ENCODE data around the gene PAPOLG.

Gene PAPOLG

GRCh38 chr2:60719331-60719730 is 36.7 kb upstream of the PAPOLG start:
- TF ChIP-seq CTCF (IDR thresholded peaks at IDR 0.05; ENCODE audit: low read depth, low read length): no peak

DNA sequence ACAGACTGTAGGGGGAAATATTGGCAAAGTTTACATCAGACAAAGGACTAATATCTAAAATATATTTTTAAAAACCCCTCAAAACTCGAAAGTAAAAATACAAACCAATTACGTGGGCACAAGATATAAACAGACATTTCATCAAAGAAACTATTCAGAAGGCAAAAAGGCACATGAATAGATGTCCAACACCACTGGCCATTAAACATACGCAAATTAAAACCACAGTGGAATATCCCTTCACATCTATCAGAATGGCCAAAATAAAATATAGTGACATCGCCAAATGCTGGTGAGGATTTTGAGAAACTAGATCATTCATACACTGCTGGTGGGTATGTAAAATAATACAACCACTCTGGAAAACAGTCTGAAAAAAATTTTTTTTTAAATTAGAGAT is 30.6 kb upstream of the PAPOLG start:
- H3K4me3 ChIP-seq (ENCODE audit: low read depth, low read length): no peak overlapping the region
- no peak for TF ChIP-seq CTCF (IDR thresholded peaks at IDR 0.05; ENCODE audit: low read depth, low read length)

More at GRCh38 chr2:60719331-60719730, 36.7 kb upstream of the PAPOLG start:
- H3K4me3 ChIP-seq (ENCODE audit: low read depth, low read length): no peak overlapping the region

- no peak for TF ChIP-seq CTCF (IDR thresholded peaks at IDR 0.05; ENCODE audit: low read depth, low read length)
- no peak overlapping the region for H3K4me3 ChIP-seq (ENCODE audit: low read depth, low read length)
Observed at GRCh38 chr2:60728855-60729254, 27.2 kb upstream of the PAPOLG start.

DNA sequence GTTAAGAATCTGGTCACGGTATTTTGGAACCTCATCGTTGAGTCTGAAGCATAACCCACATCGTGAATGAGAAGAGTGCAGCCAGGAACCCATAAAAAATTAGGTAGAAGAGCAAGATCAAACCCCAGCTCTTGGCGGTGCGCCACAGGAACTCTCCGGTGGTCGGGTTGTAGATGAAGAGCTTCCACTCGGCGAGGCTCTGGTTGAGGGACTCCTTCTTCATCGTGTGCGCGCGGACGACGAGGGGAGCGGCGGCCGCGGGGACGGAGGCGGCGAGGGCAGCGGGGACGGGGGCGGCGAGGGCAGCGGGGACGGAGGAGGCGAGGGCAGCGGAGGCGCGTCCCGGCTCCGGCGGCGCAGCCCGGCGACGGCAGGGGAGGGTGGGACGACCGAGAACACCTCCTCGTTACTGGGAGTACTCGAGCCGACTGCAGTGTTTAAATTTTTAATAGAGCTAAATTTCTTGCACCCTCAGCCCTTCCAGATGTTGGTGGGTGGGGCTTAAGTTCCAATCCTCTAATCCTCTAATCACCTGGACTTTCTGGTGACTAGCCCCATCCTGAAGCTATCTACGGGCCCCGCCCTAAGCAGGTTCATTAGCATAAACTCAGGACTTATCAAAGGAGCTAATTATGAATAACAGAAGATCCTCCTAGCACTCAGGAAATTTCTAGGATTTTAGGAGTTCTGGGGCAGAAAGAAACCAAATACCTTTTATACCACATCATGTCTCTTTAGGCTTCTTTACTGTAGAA is 20.4 kb upstream of the PAPOLG start:
- H3K4me3 ChIP-seq (ENCODE audit: low read depth, low read length): peak overlapping the region; percentile 30
- no peak for TF ChIP-seq CTCF (IDR thresholded peaks at IDR 0.05; ENCODE audit: low read depth, low read length)

DNA sequence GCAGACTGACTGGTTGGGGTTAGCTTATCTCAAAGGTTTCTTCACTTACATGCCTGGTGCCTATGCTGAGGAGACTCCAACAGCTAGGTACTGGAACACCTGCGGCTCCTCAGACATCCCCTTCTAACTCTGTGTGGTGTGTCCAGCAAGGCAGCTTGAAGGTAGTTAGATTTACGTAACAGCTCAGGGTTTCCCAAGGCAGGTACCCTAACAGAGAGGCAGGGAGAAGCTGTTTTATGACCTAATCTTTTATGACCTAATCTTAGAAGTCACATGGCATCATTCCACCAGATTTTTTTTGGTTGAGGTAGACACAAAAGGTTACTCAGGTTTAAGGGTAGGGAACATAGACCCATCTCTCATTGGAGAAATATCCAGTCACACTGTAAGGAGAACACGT is 17.4 kb upstream of the PAPOLG start:
- H3K4me3 ChIP-seq (ENCODE audit: low read depth, low read length): no peak overlapping the region
- no peak for TF ChIP-seq CTCF (IDR thresholded peaks at IDR 0.05; ENCODE audit: low read depth, low read length)

DNA sequence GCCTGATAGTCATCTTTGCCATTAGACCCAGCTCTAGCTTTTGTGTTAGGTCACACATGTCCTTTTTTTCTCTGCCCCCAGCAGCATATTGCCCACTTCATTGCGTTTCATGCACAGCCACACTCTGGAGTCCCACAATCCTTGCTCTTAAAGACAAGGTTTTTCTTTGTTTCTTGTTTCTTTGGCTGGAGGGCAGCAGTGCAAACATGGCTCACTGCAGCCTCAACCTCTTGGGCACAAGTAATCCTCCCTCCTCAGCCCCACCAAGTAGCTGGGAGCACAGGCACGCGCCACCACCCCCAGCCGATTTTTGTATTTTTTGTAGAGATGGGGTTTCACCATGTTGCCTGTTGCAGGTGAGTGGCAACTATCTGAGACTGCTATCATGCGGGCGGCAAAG is 16.9 kb upstream of the PAPOLG start:
- H3K4me3 ChIP-seq (ENCODE audit: low read depth, low read length): no peak overlapping the region
- no peak for TF ChIP-seq CTCF (IDR thresholded peaks at IDR 0.05; ENCODE audit: low read depth, low read length)

GRCh38 chr2:60741576-60741975 is 14.5 kb upstream of the PAPOLG start:
- no peak for TF ChIP-seq CTCF (IDR thresholded peaks at IDR 0.05; ENCODE audit: low read depth, low read length)
- no peak overlapping the region for H3K4me3 ChIP-seq (ENCODE audit: low read depth, low read length)
